Osteoblast (primary cell): ENCODE measurements around the gene GCN1. TPM values are rescaled to one million over a fixed set of nuclear protein-coding genes. Genes with fewer than 3 reads are reported as not detected.

Source experiments
- DNase-seq: peaks from one replicate; pipeline ENCODE4 v3.0.0; 2011; ENCODE audit warnings: low spot score, mixed read lengths; ENCODE audit not compliant: insufficient read length; ENCODE audit errors: missing footprints
- H2AFZ ChIP-seq: 2 replicates; pipeline ENCODE4 v1.6.0; 2011; ENCODE audit warnings: mild to moderate bottlenecking, low read length
- H3K27ac ChIP-seq: 2 replicates; pipeline ENCODE4 v1.5.1; 2011; ENCODE audit warnings: mild to moderate bottlenecking, low read depth, low read length, moderate library complexity
- H3K27me3 ChIP-seq: 2 replicates; pipeline ENCODE4 v1.6.0; 2012; ENCODE audit warnings: mild to moderate bottlenecking, control low read depth, inconsistent platforms, low read length, moderate library complexity; ENCODE audit not compliant: insufficient read depth
- H3K36me3 ChIP-seq: 2 replicates; pipeline ENCODE4 v1.5.1; 2011; ENCODE audit warnings: mild to moderate bottlenecking, low read length, control low read depth, moderate library complexity; ENCODE audit not compliant: insufficient read depth
- H3K4me1 ChIP-seq: 2 replicates; pipeline ENCODE4 v1.5.1; 2011; ENCODE audit warnings: mild to moderate bottlenecking, low read length, control low read depth, moderate library complexity; ENCODE audit not compliant: insufficient read depth
- H3K4me2 ChIP-seq: 2 replicates; pipeline ENCODE4 v1.6.0; 2011; ENCODE audit warnings: mild to moderate bottlenecking, low read length; ENCODE audit not compliant: insufficient read depth
- H3K4me3 ChIP-seq: fragments of 200-600 bp; sonication (generic); 3 replicates; pipeline ENCODE4 v1.5.1; 2012; ENCODE audit warnings: mild to moderate bottlenecking, low read length, inconsistent platforms; ENCODE audit not compliant: insufficient read depth
- H3K79me2 ChIP-seq: 2 replicates; pipeline ENCODE4 v1.6.0; 2012; ENCODE audit warnings: mild to moderate bottlenecking, low read length, control low read depth, inconsistent platforms; ENCODE audit not compliant: insufficient read depth
- H3K9me3 ChIP-seq: 2 replicates; pipeline ENCODE4 v1.5.1; 2011; ENCODE audit warnings: low read depth, low read length, control low read depth
- H4K20me1 ChIP-seq: 2 replicates; pipeline ENCODE4 v1.6.0; 2012; ENCODE audit warnings: mild to moderate bottlenecking, low read length, control low read depth; ENCODE audit not compliant: insufficient read depth
- total RNA-seq: library from RNA; depleted of rRNA; stranded (reverse); fragments of >200 nt; gene quantifications from 2 replicates; pipeline ENCODE4 v1.2.3, GENCODE V29; 2012
- TF ChIP-seq, protein P1 (sequence below): IDR thresholded peaks from 2 replicates; pipeline ENCODE4 v1.5.1; 2011; ENCODE audit warnings: mild to moderate bottlenecking, low read depth, low read length, moderate library complexity; ENCODE audit errors: extremely low read depth

GCN1 gene
- total RNA-seq, 1 donor: 103 TPM

DNA sequence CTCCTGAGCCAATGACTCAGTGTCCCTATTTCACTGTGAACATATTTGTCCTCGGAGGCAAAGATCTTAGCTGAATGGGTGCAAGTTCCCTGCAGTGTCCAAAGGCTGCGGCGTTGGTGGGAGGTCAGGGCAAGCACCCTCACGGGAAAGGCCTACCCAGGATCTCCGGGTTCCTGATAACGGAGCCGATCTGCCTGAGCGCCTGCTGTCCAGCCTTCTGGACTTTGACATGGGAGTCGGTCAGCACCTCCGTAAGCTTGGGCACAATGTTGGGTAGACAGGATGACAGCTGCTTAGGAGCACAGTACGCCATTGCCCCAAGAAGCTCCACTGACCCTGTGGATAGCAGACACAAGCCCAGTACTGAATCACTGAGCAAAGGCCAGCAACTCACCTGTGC lies 46.5 kb downstream of the GCN1 start:
- TF ChIP-seq, protein P1, sequence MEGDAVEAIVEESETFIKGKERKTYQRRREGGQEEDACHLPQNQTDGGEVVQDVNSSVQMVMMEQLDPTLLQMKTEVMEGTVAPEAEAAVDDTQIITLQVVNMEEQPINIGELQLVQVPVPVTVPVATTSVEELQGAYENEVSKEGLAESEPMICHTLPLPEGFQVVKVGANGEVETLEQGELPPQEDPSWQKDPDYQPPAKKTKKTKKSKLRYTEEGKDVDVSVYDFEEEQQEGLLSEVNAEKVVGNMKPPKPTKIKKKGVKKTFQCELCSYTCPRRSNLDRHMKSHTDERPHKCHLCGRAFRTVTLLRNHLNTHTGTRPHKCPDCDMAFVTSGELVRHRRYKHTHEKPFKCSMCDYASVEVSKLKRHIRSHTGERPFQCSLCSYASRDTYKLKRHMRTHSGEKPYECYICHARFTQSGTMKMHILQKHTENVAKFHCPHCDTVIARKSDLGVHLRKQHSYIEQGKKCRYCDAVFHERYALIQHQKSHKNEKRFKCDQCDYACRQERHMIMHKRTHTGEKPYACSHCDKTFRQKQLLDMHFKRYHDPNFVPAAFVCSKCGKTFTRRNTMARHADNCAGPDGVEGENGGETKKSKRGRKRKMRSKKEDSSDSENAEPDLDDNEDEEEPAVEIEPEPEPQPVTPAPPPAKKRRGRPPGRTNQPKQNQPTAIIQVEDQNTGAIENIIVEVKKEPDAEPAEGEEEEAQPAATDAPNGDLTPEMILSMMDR: no peak
- H3K36me3 ChIP-seq: peaks cover 88% of the 10 kb centered on the region
- H2AFZ ChIP-seq: no peak overlapping the region

DNA sequence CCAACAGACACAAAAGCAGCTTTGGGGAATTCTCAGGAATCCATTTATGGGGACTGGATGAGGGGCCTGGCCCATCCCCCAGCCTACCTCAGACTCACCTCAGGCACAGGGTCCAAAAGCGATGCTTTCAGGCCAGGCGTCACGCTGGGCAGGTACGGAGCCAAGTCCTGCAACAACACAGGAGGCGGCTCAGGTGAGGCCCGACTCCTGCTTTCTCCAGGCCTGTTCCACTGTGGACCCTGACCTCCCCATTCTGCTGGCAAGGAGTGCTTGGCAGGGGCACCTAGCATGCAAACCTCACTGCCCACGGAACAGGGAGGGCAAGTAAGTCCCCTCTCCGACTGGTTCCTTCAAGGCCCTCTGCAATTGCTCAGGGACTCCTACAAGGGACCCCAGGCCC lies 49.4 kb downstream of the GCN1 start:
- Histone ChIP-seq H3K4me1 (no peaks in the 10 kb centered on the region), H3K36me3 (peaks cover 98% of the 10 kb centered on the region), H2AFZ (no peak overlapping the region), H3K79me2 (peaks cover 5% of the 10 kb centered on the region), H4K20me1 (peaks cover 8% of the 10 kb centered on the region), H3K4me3 (no peak overlapping the region), H3K27ac (no peak overlapping the region), H3K9me3 (no peaks in the 10 kb centered on the region), H3K4me2 (no peak overlapping the region), H3K27me3 (no peaks in the 10 kb centered on the region)
- DNase-seq: no peak
- TF ChIP-seq, protein P1: no peak

More for the DNA sequence above, 46.5 kb downstream of the GCN1 start:
- Histone ChIP-seq H3K4me1 (no peaks in the 10 kb centered on the region), H3K79me2 (no peaks in the 10 kb centered on the region), H3K4me3 (no peak overlapping the region), H3K9me3 (no peaks in the 10 kb centered on the region), H4K20me1 (peaks cover 8% of the 10 kb centered on the region), H3K27me3 (no peaks in the 10 kb centered on the region), H3K27ac (no peak overlapping the region), H3K4me2 (no peak overlapping the region)
- peak; percentile 60 for DNase-seq

DNA sequence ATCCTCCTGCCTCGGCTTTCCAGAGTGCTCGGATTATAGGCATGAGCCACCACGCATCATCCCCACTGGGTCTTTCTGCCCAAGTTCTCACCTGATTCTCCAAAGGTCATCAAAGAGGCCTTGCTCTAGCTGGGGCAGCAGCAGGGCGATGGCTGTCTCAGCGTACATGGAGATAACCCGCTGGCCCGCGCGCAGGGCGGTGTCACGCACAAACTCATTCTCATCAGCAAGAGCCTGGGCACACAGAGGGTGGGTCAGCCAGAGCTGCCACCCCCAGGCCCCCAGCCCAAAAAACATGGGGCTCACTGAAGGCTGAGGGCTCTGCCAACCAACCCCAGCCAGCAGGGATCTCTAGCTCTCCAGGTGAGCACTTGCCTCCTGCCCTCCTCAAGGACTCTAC lies 50.3 kb downstream of the GCN1 start:
- H4K20me1 ChIP-seq: peaks cover 8% of the 10 kb centered on the region
- H3K9me3 ChIP-seq: no peaks in the 10 kb centered on the region
- H3K27me3 ChIP-seq: no peaks in the 10 kb centered on the region
- H3K36me3 ChIP-seq: peaks cover 95% of the 10 kb centered on the region
- H3K4me3 ChIP-seq: no peak overlapping the region
- no peak overlapping the region for H3K27ac ChIP-seq
- H3K4me1 ChIP-seq: no peaks in the 10 kb centered on the region
- TF ChIP-seq, protein P1: no peak
- H3K4me2 ChIP-seq: no peak overlapping the region
- peak; percentile 80 for DNase-seq
- no peak overlapping the region for H2AFZ ChIP-seq
- H3K79me2 ChIP-seq: peaks cover 5% of the 10 kb centered on the region

DNA sequence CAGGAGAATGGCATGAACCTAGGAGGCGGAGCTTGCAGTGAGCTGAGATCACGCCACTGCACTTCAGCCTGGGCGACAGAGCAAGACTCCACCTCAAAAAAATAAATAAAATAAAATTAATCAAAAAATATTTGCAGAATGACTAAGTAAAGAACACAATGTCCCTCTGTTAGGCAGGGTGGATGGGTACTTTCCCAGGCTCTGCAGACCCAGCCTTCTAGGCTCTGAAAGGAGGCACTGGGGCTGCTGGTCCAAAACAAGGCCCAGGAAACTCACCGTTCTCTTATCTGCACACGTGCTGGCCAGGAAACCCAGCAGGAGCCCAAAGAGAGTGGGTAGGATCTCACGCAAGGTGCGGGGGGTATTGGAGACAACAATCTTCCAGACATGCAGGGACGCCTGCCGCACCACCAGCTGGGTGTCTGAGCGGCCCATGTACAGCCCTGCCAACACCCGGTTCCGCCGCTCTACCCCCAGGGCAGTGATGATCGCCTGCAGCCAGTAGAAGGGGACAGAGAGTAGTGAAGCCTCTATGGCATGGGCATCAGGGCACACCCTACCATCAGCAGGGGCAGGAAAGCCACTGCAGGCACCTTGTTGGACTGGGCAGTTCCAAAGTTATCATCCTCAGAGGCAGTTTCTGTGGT lies 52.2 kb downstream of the GCN1 start:
- Histone ChIP-seq H4K20me1 (peaks cover 10% of the 10 kb centered on the region), H3K4me1 (no peaks in the 10 kb centered on the region), H3K4me3 (no peak overlapping the region), H3K4me2 (no peak overlapping the region), H3K27me3 (no peaks in the 10 kb centered on the region), H2AFZ (no peak overlapping the region), H3K36me3 (peaks cover 92% of the 10 kb centered on the region), H3K79me2 (peaks cover 5% of the 10 kb centered on the region), H3K27ac (no peak overlapping the region), H3K9me3 (no peaks in the 10 kb centered on the region)
- peak; percentile 58 for DNase-seq
- TF ChIP-seq, protein P1: no peak
